HTR-8/SVneo (cell line): ENCODE measurements around the gene SBF2.
"Not testable (repeated sequence)": the region's sequence is repeated elsewhere in the genome, so short reads cannot be mapped to it uniquely, and the experiment has no call there.

Experiments
- DNase-seq: peaks from one replicate; pipeline ENCODE4 v3.0.0; 2011; ENCODE audit warnings: low spot score, mixed read lengths; ENCODE audit not compliant: insufficient read length
- FAIRE-seq: peaks from 2 replicates; lab custom pipeline; 2011; peaks lifted over from hg19 to GRCh38; lab: Jason Lieb, UNC

The SBF2 gene

GRCh38 chr11:9982796-9983579 lies 311.0 kb downstream of the SBF2 start:
- DNase-seq (no peak), FAIRE-seq (peak; percentile 51)

GRCh38 chr11:9982127-9982795 lies 311.8 kb downstream of the SBF2 start:
- no peak for DNase-seq
- FAIRE-seq = no peak

GRCh38 chr11:9980931-9981330 lies 313.1 kb downstream of the SBF2 start:
- FAIRE-seq (no peak), DNase-seq (no peak)

GRCh38 chr11:9977554-9977953 lies 316.5 kb downstream of the SBF2 start:
- FAIRE-seq (no peak), DNase-seq (no peak)

GRCh38 chr11:9974375-9974774 lies 319.6 kb downstream of the SBF2 start:
- FAIRE-seq (no peak), DNase-seq (no peak)

- peak; percentile 48 for DNase-seq
- FAIRE-seq = no peak
Observed at GRCh38 chr11:9973921-9974320, 320.1 kb downstream of the SBF2 start.

GRCh38 chr11:9972989-9973388 lies 321.0 kb downstream of the SBF2 start:
- DNase-seq (peak; percentile 65), FAIRE-seq (no peak)

- no peak for FAIRE-seq
- DNase-seq = no peak
Observed at GRCh38 chr11:9971894-9972293, 322.1 kb downstream of the SBF2 start.

- DNase-seq = no peak
- FAIRE-seq = peak; percentile 38
Observed at GRCh38 chr11:9969068-9969467, 325.0 kb downstream of the SBF2 start.

- no peak for DNase-seq
- no peak for FAIRE-seq
Observed at GRCh38 chr11:9962722-9963121, 331.3 kb downstream of the SBF2 start.

GRCh38 chr11:9957072-9957471 lies 336.9 kb downstream of the SBF2 start:
- no peak for FAIRE-seq

GRCh38 chr11:9956483-9956882 lies 337.5 kb downstream of the SBF2 start:
- no peak for DNase-seq
- no peak for FAIRE-seq

More at GRCh38 chr11:9957072-9957471, 336.9 kb downstream of the SBF2 start:
- no peak for DNase-seq

GRCh38 chr11:9955391-9955790 lies 338.6 kb downstream of the SBF2 start:
- no peak for FAIRE-seq
- no peak for DNase-seq

- FAIRE-seq (no peak), DNase-seq (no peak)
Observed at GRCh38 chr11:9953994-9954626, 339.9 kb downstream of the SBF2 start.

- no peak for FAIRE-seq
- no peak for DNase-seq
Observed at GRCh38 chr11:9952511-9953196, 341.4 kb downstream of the SBF2 start.

GRCh38 chr11:9951807-9952206 lies 342.2 kb downstream of the SBF2 start:
- FAIRE-seq = no peak
- no peak for DNase-seq

GRCh38 chr11:9950462-9950861 lies 343.6 kb downstream of the SBF2 start:
- DNase-seq (no peak), FAIRE-seq (peak; percentile 38)

- DNase-seq (no peak), FAIRE-seq (no peak)
Observed at GRCh38 chr11:9947231-9947864, 346.7 kb downstream of the SBF2 start.

- DNase-seq, FAIRE-seq: not testable (repeated sequence)
Observed at GRCh38 chr11:9945680-9946079, 348.3 kb downstream of the SBF2 start.
